ENCODE measurements around the gene EFS. TPM values are rescaled to one million over a fixed set of nuclear protein-coding genes. Genes with fewer than 3 reads are reported as not detected.

Gene EFS
- total and polyA plus RNA-seq, 8 donors, result 3.1 to 20.6 (median 6.2) TPM

Small RNA genes within 50 kb of the gene (small RNA-seq; reads per million reads assigned to genes)
- 0 reads per million in 4 donors for gene MIR208A

Other genes with a start within 250 kb of the EFS start
- not detected for gene CEBPE, start 245.9 kb downstream of the EFS start, total RNA-seq
- under 1 TPM in 1 of 3 donors, not detected in 2; 0.37 TPM for gene CEBPE, start 245.9 kb downstream of the EFS start, polyA plus RNA-seq
- 100 to 1,000 TPM in 1 of 5 donors, 10 to 100 TPM in 3, 1 to 10 TPM in 1; 1.2 to 102 (median 43.7) TPM for gene SLC7A8, start 181.5 kb downstream of the EFS start, total RNA-seq
- 10 to 100 TPM; 22.1 to 33.9 (median 22.4) TPM for gene SLC7A8, start 181.5 kb downstream of the EFS start, polyA plus RNA-seq
- gene RNF212B, start 127.2 kb downstream of the EFS start, total RNA-seq, result not detected
- 1 to 10 TPM in 2 of 3 donors, under 1 TPM in 1; 0.40 to 1.1 (median 1.1) TPM for gene RNF212B, start 127.2 kb downstream of the EFS start, polyA plus RNA-seq
- 100 to 1,000 TPM in 1 of 5 donors, 10 to 100 TPM in 1, 1 to 10 TPM in 3; 5.1 to 103 (median 8.3) TPM for gene HOMEZ, start 79.0 kb downstream of the EFS start, total RNA-seq
- 1 to 10 TPM; 5.8 to 9.6 (median 7.0) TPM for gene HOMEZ, start 79.0 kb downstream of the EFS start, polyA plus RNA-seq
- gene PPP1R3E, start 62.3 kb downstream of the EFS start, total RNA-seq, result 10 to 100 TPM in 1 of 5 donors, 1 to 10 TPM in 4; 1.7 to 17.0 (median 6.8) TPM
- 10 to 100 TPM; 13.5 to 17.6 (median 16.4) TPM for gene PPP1R3E, start 62.3 kb downstream of the EFS start, polyA plus RNA-seq
- 10 to 100 TPM; 14.0 to 47.5 (median 39.8) TPM for gene BCL2L2, start 58.3 kb downstream of the EFS start, total RNA-seq
- 10 to 100 TPM; 28.1 to 84.1 (median 48.4) TPM for gene BCL2L2, start 58.3 kb downstream of the EFS start, polyA plus RNA-seq
- gene PABPN1, start 43.7 kb downstream of the EFS start, total RNA-seq, result 100 to 1,000 TPM in 2 of 5 donors, 10 to 100 TPM in 3; 24.5 to 152 (median 70.5) TPM
- gene PABPN1, start 43.7 kb downstream of the EFS start, polyA plus RNA-seq, result 100 to 1,000 TPM; 131 to 190 (median 147) TPM
- 10 to 100 TPM; 14.1 to 33.3 (median 22.3) TPM for gene SLC22A17, start 12.3 kb downstream of the EFS start, total RNA-seq
- gene SLC22A17, start 12.3 kb downstream of the EFS start, polyA plus RNA-seq, result 10 to 100 TPM in 2 of 3 donors, 1 to 10 TPM in 1; 7.0 to 18.3 (median 12.5) TPM
- not detected for gene IL25, start 7.6 kb upstream of the EFS start, total RNA-seq
- not detected for gene IL25, start 7.6 kb upstream of the EFS start, polyA plus RNA-seq
- gene CMTM5, start 11.9 kb upstream of the EFS start, total RNA-seq, result 1 to 10 TPM in 1 of 5 donors, not detected in 4; 1.3 TPM
- 1 to 10 TPM in 1 of 3 donors, under 1 TPM in 2; 0.61 to 1.3 (median 0.87) TPM for gene CMTM5, start 11.9 kb upstream of the EFS start, polyA plus RNA-seq
- under 1 TPM in 1 of 5 donors, not detected in 4; 0.37 TPM for gene MYH6, start 43.1 kb upstream of the EFS start, total RNA-seq
- gene MYH6, start 43.1 kb upstream of the EFS start, polyA plus RNA-seq, result 1 to 10 TPM in 2 of 3 donors, under 1 TPM in 1; 0.50 to 3.2 (median 1.4) TPM
- under 1 TPM in 1 of 5 donors, not detected in 4; 0.73 TPM for gene MYH7, start 70.5 kb upstream of the EFS start, total RNA-seq
- gene MYH7, start 70.5 kb upstream of the EFS start, polyA plus RNA-seq, result 1 to 10 TPM in 2 of 3 donors, under 1 TPM in 1; 0.23 to 4.9 (median 4.0) TPM
- gene NGDN, start 104.5 kb upstream of the EFS start, total RNA-seq, result 10 to 100 TPM in 4 of 5 donors, 1 to 10 TPM in 1; 3.5 to 72.7 (median 20.3) TPM
- gene NGDN, start 104.5 kb upstream of the EFS start, polyA plus RNA-seq, result 10 to 100 TPM; 27.6 to 38.5 (median 35.7) TPM
- 1 to 10 TPM in 1 of 5 donors, under 1 TPM in 4; under 0.01 to 2.9 (median 0.43) TPM for gene ZFHX2, start 186.6 kb upstream of the EFS start, total RNA-seq
- gene ZFHX2, start 186.6 kb upstream of the EFS start, polyA plus RNA-seq, result 1 to 10 TPM in 1 of 3 donors, under 1 TPM in 1, not detected in 1; 0.68 to 1.1 TPM
- gene THTPA, start 191.1 kb upstream of the EFS start, total RNA-seq, result 100 to 1,000 TPM in 1 of 5 donors, 10 to 100 TPM in 3, 1 to 10 TPM in 1; 8.5 to 170 (median 20.6) TPM
- 10 to 100 TPM in 2 of 3 donors, 1 to 10 TPM in 1; 8.6 to 16.7 (median 15.9) TPM for gene THTPA, start 191.1 kb upstream of the EFS start, polyA plus RNA-seq
- gene AP1G2, start 202.6 kb upstream of the EFS start, total RNA-seq, result 100 to 1,000 TPM in 4 of 5 donors, 10 to 100 TPM in 1; 39.1 to 531 (median 212) TPM
- 100 to 1,000 TPM in 2 of 3 donors, 10 to 100 TPM in 1; 85.9 to 214 (median 113) TPM for gene AP1G2, start 202.6 kb upstream of the EFS start, polyA plus RNA-seq
- gene JPH4, start 213.6 kb upstream of the EFS start, total RNA-seq, result 1 to 10 TPM in 1 of 5 donors, under 1 TPM in 2, not detected in 2; 0.43 to 1.1 (median 0.58) TPM
- gene JPH4, start 213.6 kb upstream of the EFS start, polyA plus RNA-seq, result under 1 TPM; 0.15 to 0.50 (median 0.30) TPM